ENCODE measurements around the gene BICDL2. TPM values are rescaled to one million over a fixed set of nuclear protein-coding genes. Genes with fewer than 3 reads are reported as not detected.

The BICDL2 gene
- total and polyA plus RNA-seq, 5 donors from 2014 or later = not detected

DNA sequence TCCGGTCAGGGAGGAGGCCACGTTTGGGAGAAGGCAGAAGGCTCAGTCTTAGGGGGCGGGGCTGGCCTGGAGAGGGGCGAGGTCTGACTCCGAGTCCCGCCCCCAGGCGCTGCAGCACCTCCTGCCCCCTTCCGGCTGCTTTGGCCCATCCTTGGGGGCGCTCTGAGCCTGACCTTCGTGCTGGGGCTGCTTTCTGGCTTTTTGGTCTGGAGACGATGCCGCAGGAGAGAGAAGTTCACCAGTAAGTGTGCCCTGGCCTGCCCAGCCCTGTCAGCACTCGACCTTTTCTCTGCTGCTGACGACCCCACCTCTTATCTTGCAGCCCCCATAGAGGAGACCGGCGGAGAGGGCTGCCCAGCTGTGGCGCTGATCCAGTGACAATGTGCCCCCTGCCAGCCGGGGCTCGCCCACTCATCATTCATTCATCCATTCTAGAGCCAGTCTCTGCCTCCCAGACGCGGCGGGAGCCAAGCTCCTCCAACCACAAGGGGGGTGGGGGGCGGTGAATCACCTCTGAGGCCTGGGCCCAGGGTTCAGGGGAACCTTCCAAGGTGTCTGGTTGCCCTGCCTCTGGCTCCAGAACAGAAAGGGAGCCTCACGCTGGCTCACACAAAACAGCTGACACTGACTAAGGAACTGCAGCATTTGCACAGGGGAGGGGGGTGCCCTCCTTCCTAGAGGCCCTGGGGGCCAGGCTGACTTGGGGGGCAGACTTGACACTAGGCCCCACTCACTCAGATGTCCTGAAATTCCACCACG, 15.1 kb downstream of the BICDL2 start:
- Histone ChIP-seq H3K4me1 (ENCODE audit: control insufficient read depth, insufficient read depth, low read length, poor library complexity, severe bottlenecking) (peaks cover 52% of the 10 kb centered on the region), H3K36me3 (ENCODE audit: control insufficient read depth, insufficient read depth, low read length) (peaks cover 10% of the 10 kb centered on the region), H3K9me3 (ENCODE audit: control insufficient read depth in 2 of 2, low read length in 2 of 2) (no peaks in the 10 kb centered on the region), H3K27ac (ENCODE audit: insufficient read depth, low read length, poor library complexity, severe bottlenecking) (peak overlapping the region; percentile 91), H3K4me3 (ENCODE audit: low read depth, low read length) (no peak overlapping the region), H3K27me3 (ENCODE audit: control insufficient read depth, insufficient read depth, low read length) (no peaks in the 10 kb centered on the region)
- Mint-ChIP-seq H3K36me3 (peaks cover 4% of the 10 kb centered on the region), H3K27ac (peak overlapping the region; percentile 71 to 86 (median 80)), H3K9me3 (no peaks in the 10 kb centered on the region), H3K27me3 (peaks cover 14% of the 10 kb centered on the region), H3K4me3 (peak overlapping the region; percentile 88 to 98 (median 90)), H3K4me1 (peaks cover 4 to 62% (median 29%) of the 10 kb centered on the region in 4 donors)
- peak; percentile 62 to 80 (median 66) for DNase-seq
- ATAC-seq (ENCODE audit: low read depth in 2 of 2) = no peak

DNA sequence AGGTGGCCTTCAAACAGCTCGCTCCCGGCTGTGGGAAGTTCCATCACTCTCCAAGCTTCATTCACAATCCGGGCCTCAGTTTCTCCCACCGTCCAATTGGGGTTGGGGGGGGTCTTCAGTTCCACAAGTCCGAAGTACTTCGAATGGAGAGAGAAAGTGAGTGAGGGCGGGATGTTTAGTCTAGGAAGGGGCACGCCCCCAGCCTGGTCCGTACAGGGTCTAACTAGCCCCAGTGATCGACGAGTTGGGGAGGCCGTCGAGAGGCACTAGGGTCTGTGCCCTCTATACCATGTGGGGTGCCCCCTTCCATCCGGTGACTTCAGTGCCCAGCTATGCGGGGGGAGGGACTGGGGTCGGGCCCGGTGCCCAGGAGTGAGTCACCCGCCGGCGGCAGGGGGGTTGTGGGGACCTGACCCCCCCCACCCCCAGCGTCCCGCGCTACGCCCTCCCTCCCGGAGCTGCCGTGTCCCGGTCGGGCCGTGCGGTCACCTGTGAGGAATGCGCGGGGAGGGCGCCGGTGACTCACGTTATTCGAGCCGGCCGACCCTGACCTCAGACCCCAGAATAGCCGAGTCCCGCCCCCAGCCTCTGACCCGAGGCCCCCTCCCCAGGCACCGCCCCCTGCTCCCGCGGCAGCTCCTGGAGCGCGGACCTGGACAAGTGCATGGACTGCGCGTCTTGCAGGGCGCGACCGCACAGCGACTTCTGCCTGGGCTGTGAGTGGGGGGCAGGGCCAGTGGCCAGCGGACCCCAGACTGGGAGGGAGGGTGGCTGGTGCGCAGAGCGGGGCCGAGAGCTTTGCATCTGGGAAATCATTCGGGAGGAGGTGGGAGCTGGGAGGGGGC, 15.9 kb downstream of the BICDL2 start:
- Histone ChIP-seq H3K4me1 (ENCODE audit: control insufficient read depth, insufficient read depth, low read length, poor library complexity, severe bottlenecking) (peaks cover 52% of the 10 kb centered on the region), H3K4me3 (ENCODE audit: low read depth, low read length) (peak overlapping the region; percentile 59), H3K36me3 (ENCODE audit: control insufficient read depth, insufficient read depth, low read length) (peaks cover 2% of the 10 kb centered on the region), H3K27ac (ENCODE audit: insufficient read depth, low read length, poor library complexity, severe bottlenecking) (peak overlapping the region; percentile 91), H3K9me3 (ENCODE audit: control insufficient read depth in 2 of 2, low read length in 2 of 2) (no peaks in the 10 kb centered on the region), H3K27me3 (ENCODE audit: control insufficient read depth, insufficient read depth, low read length) (no peaks in the 10 kb centered on the region)
- peaks cover 15% of the 10 kb centered on the region for H3K27me3 Mint-ChIP-seq
- H3K27ac Mint-ChIP-seq = peak overlapping the region; percentile 66 to 80 (median 71)
- H3K4me1 Mint-ChIP-seq = peaks cover 4 to 57% (median 28%) of the 10 kb centered on the region in 4 donors
- peak overlapping the region; percentile 88 to 98 (median 90) for H3K4me3 Mint-ChIP-seq
- ATAC-seq (ENCODE audit: low read depth in 2 of 2) = peak in 1 of 2 donors; percentile 3
- no peaks in the 10 kb centered on the region for H3K9me3 Mint-ChIP-seq
- peak in 1 of 3 donors; percentile 75 for DNase-seq
- H3K36me3 Mint-ChIP-seq = peaks cover 4% of the 10 kb centered on the region

DNA sequence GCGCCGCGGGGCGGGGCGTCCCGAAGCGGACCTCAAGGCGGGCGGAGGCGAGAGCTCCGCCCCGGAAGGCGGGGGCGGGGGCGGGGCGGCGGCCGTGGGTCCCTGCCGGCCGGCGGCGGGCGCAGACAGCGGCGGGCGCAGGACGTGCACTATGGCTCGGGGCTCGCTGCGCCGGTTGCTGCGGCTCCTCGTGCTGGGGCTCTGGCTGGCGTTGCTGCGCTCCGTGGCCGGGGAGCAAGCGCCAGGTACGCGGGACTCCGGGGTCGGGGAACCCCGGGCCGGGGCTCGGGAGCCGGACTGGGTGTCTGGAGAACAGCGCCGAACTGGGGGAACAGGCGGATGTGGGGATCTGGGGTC, 16.5 kb downstream of the BICDL2 start, which contains the start of gene TNFRSF12A:
Gene TNFRSF12A (plus strand): TSS at position 122 of the 357 bp plus-strand sequence. CDS start 30 bp downstream, at position 152.
- DNase-seq = peak; percentile 51 to 82 (median 63)
- H3K27me3 ChIP-seq (ENCODE audit: control insufficient read depth, insufficient read depth, low read length) = no peaks in the 10 kb centered on the region
- Mint-ChIP-seq H3K27ac (peak within 1 kb of the TSS; percentile 66 to 80 (median 71)), H3K36me3 (peaks cover 4% of the 10 kb centered on the region), H3K27me3 (peaks cover 15% of the 10 kb centered on the region), H3K9me3 (no peaks in the 10 kb centered on the region), H3K4me3 (peak within 1 kb of the TSS; percentile 88 to 98 (median 90)), H3K4me1 (peaks cover 4 to 57% (median 26%) of the 10 kb centered on the region in 4 donors)
- peaks cover 52% of the 10 kb centered on the region for H3K4me1 ChIP-seq (ENCODE audit: control insufficient read depth, insufficient read depth, low read length, poor library complexity, severe bottlenecking)
- peak within 1 kb of the TSS; percentile 91 for H3K27ac ChIP-seq (ENCODE audit: insufficient read depth, low read length, poor library complexity, severe bottlenecking)
- H3K4me3 ChIP-seq (ENCODE audit: low read depth, low read length) = peak within 1 kb of the TSS; percentile 59
- no peaks in the 10 kb centered on the region for H3K9me3 ChIP-seq (ENCODE audit: control insufficient read depth in 2 of 2, low read length in 2 of 2)
- H3K36me3 ChIP-seq (ENCODE audit: control insufficient read depth, insufficient read depth, low read length) = no peaks in the 10 kb centered on the region
- peak; percentile 7 to 12 for ATAC-seq (ENCODE audit: low read depth in 2 of 2)

DNA sequence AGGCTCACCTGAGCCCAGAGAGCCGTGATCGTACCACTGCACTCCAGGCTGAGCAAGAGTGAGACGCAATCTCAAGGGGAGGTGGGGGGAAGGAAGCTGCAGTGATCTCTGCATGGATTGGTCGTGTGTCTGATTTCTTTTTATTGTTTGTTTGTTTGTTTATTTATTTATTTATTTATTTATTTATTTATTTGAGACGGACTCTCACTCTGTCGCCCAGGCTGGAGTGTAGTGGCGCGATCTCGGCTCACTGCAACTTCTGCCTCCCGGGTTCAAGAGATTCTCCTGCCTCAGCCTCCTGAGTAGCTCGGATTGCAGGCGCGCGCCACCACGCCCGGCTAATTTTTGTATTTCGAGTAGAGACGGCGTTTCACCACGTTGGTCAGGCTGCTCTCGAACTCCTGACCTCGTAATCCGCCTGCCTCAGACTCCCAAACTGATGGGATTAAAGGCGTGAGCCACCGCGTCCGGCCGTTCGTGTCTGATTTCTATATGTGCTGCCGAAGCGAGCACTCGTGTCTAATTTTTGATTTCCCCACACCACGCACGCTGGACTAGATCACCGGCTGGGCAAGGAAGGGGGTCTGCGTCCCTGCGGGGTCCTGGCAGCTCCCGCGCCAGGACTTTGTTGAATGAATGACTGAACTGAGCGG, 17.0 kb downstream of the BICDL2 start:
- Histone ChIP-seq H3K9me3 (ENCODE audit: control insufficient read depth in 2 of 2, low read length in 2 of 2) (no peaks in the 10 kb centered on the region), H3K4me1 (ENCODE audit: control insufficient read depth, insufficient read depth, low read length, poor library complexity, severe bottlenecking) (peaks cover 52% of the 10 kb centered on the region), H3K4me3 (ENCODE audit: low read depth, low read length) (peak overlapping the region; percentile 48), H3K27ac (ENCODE audit: insufficient read depth, low read length, poor library complexity, severe bottlenecking) (no peak overlapping the region), H3K36me3 (ENCODE audit: control insufficient read depth, insufficient read depth, low read length) (no peaks in the 10 kb centered on the region), H3K27me3 (ENCODE audit: control insufficient read depth, insufficient read depth, low read length) (no peaks in the 10 kb centered on the region)
- DNase-seq (no peak), ATAC-seq (ENCODE audit: low read depth in 2 of 2) (no peak)
- Mint-ChIP-seq H3K36me3 (peaks cover 4% of the 10 kb centered on the region), H3K4me1 (peaks cover 4 to 57% (median 25%) of the 10 kb centered on the region in 4 donors), H3K9me3 (no peaks in the 10 kb centered on the region), H3K4me3 (peak overlapping the region; percentile 81 to 94 (median 88)), H3K27ac (peak overlapping the region in 1 of 3 donors; percentile 66), H3K27me3 (peaks cover 19% of the 10 kb centered on the region)

DNA sequence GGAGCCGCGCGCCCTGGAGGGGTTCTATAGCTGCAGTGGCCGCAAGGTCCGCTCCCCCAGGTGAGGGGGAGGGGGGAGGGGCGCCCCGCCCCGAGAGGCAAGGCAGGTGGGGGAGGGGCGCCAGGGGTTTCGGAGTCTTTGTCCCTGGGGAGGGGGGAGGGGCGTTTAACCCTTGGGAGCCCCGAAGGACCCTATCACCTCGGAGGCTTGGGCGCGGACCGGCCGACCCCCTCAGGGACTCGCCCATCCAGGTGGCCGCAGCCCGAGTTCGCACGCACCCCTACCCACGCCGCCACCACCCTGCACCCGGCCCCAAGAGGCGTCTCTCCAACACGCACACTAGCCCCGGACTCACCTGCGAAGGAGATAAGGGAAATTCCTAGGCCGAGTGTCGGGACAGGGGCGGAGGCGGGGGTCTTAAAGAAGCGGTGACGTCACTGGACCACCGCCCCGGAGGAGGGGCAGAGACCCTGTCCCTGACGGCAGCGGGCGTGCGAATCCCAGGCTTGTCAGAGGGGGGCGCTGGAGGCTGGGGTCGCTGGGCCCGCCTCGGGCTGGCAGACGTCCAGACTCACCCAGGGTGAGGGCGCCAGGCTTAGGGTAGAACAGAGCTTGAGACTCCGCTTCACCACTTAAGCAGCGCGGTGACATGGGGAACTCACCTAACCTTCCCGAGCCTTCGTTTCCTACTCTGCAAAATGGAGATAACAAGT, 18.8 kb downstream of the BICDL2 start, which contains the start of gene CLDN6:
Gene CLDN6 (minus strand): TSS at position 390 of the 713 bp plus-strand sequence. CDS start 2,162 bp downstream, outside the sequence.
- H3K4me1 ChIP-seq (ENCODE audit: control insufficient read depth, insufficient read depth, low read length, poor library complexity, severe bottlenecking) = peaks cover 39% of the 10 kb centered on the region
- Mint-ChIP-seq H3K4me1 (peaks cover 0 to 41% (median 18%) of the 10 kb centered on the region in 4 donors), H3K36me3 (no peaks in the 10 kb centered on the region), H3K9me3 (no peaks in the 10 kb centered on the region), H3K27ac (no peak within 1 kb of the TSS), H3K27me3 (peaks cover 20% of the 10 kb centered on the region), H3K4me3 (peak within 1 kb of the TSS in 3 of 4 donors; percentile 22 to 86 (median 29))
- DNase-seq (no peak), ATAC-seq (ENCODE audit: low read depth in 2 of 2) (no peak)
- H3K36me3 ChIP-seq (ENCODE audit: control insufficient read depth, insufficient read depth, low read length) = no peaks in the 10 kb centered on the region
- H3K4me3 ChIP-seq (ENCODE audit: low read depth, low read length) = no peak within 1 kb of the TSS
- no peaks in the 10 kb centered on the region for H3K9me3 ChIP-seq (ENCODE audit: control insufficient read depth in 2 of 2, low read length in 2 of 2)
- H3K27ac ChIP-seq (ENCODE audit: insufficient read depth, low read length, poor library complexity, severe bottlenecking) = no peak within 1 kb of the TSS
- no peaks in the 10 kb centered on the region for H3K27me3 ChIP-seq (ENCODE audit: control insufficient read depth, insufficient read depth, low read length)

DNA sequence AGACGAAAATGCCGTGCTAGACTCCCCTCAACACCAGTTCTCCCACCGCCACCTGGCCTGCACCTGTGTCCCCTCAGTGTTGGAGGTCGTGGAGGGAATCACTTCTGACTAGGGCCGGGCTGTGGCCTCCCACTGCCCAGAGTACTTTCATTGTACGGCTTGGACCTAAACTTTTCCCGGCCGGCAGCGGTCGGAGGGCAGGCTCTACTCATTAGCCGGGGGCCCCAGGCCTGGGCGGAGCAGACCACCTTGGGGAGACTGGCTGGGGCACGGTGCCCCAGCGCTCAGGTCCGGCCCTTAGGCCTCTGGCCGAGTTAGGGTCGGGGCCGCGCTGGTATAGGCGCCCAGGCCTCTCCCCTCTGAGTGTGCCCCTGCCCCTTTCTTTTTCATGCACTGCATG, 19.4 kb downstream of the BICDL2 start:
- Mint-ChIP-seq H3K4me3 (peak overlapping the region in 1 of 4 donors; percentile 29), H3K27me3 (peaks cover 21% of the 10 kb centered on the region), H3K36me3 (no peaks in the 10 kb centered on the region), H3K9me3 (no peaks in the 10 kb centered on the region), H3K27ac (no peak overlapping the region), H3K4me1 (peaks cover 0 to 35% (median 14%) of the 10 kb centered on the region in 4 donors)
- Histone ChIP-seq H3K4me1 (ENCODE audit: control insufficient read depth, insufficient read depth, low read length, poor library complexity, severe bottlenecking) (peaks cover 33% of the 10 kb centered on the region), H3K9me3 (ENCODE audit: control insufficient read depth in 2 of 2, low read length in 2 of 2) (no peaks in the 10 kb centered on the region), H3K4me3 (ENCODE audit: low read depth, low read length) (no peak overlapping the region), H3K27ac (ENCODE audit: insufficient read depth, low read length, poor library complexity, severe bottlenecking) (no peak overlapping the region), H3K36me3 (ENCODE audit: control insufficient read depth, insufficient read depth, low read length) (no peaks in the 10 kb centered on the region), H3K27me3 (ENCODE audit: control insufficient read depth, insufficient read depth, low read length) (no peaks in the 10 kb centered on the region)
- ATAC-seq (ENCODE audit: low read depth in 2 of 2) (no peak), DNase-seq (no peak)

All from CD4-positive, CD25-positive, alpha-beta regulatory T cell (primary cell).